K562 (cell line): ENCODE data around the gene UAP1. TPM values are rescaled to one million over a fixed set of nuclear protein-coding genes. Genes with fewer than 3 reads are reported as not detected.

Experiments
- ARID4B ChIP-seq: sonication (generic); formaldehyde crosslinking; IDR thresholded peaks from 2 replicates; pipeline ENCODE4 v1.8.0; 2022; ENCODE audit warnings: mild to moderate bottlenecking, missing genetic modification reagents
- BMI1 ChIP-seq: fragments of 150-350 bp; IDR thresholded peaks from 2 replicates; pipeline ENCODE4 v1.6.1; 2014; ENCODE audit warnings: low read length
- CBX5 ChIP-seq: IDR thresholded peaks from 2 replicates; pipeline ENCODE4 v1.6.1; 2014; ENCODE audit warnings: low read depth, borderline replicate concordance
- CREB3L1 ChIP-seq: fragments of 450-650 bp; IDR thresholded peaks from 2 replicates; pipeline ENCODE4 v1.6.1; 2014; ENCODE audit warnings: low read depth, mild to moderate bottlenecking, moderate library complexity, borderline replicate concordance
- MIER1 ChIP-seq: fragments of 450-650 bp; IDR thresholded peaks from 2 replicates; pipeline ENCODE4 v1.6.1; 2016; ENCODE audit warnings: antibody characterized with exemption, mild to moderate bottlenecking, low read depth
- PHB2 ChIP-seq: fragments of 450-650 bp; IDR thresholded peaks from 2 replicates; pipeline ENCODE4 v1.6.1; 2017; ENCODE audit warnings: low read depth
- ZNF79 ChIP-seq: fragments of 250-450 bp; sonication (Bioruptor Pico); IDR thresholded peaks from 2 replicates; pipeline ENCODE4 v1.4.0; 2020; ENCODE audit warnings: low read depth, mild to moderate bottlenecking, moderate library complexity
- polyA plus RNA-seq, 8 experiments: library from polyadenylated mRNA; depleted of rRNA in 4 of 8; stranded (reverse) in 5 of 8; unstranded in 3 of 8; fragments of >200 nt; fragmentation: Nextera tagmentation in 2 of 8; fragmentation: Illumina TruSeq in 1 of 8; extraction: Ambion mirVana in 2 of 8; extraction: Trizol in 1 of 8; gene quantifications; 2 replicates each; pipeline versions ENCODE4 v1.2.1 to v1.2.3, GENCODE V29; 2011 to 2014; ENCODE audit warnings: inconsistent platforms in 1 of 8, missing spikeins in 1 of 8
- total RNA-seq, 7 experiments: library from RNA; depleted of rRNA in 6 of 7; stranded (reverse); fragments of >200 nt in 6 of 7; fragmentation: Illumina TruSeq in 2 of 7; extraction: Trizol in 2 of 7; gene quantifications; 2 replicates each; pipeline versions ENCODE4 v1.2.1 to v1.2.3, GENCODE V29; 2011 to 2021; ENCODE audit warnings: low replicate concordance in 1 of 7

UAP1 gene
- total and polyA plus RNA-seq, 9 of the 15 experiments (the other 6 are each of a cell fraction or from before 2014, with no cell fraction given), result 182 to 317 (median 213) TPM

- TF ChIP-seq CREB3L1 (no peak), BMI1 (no peak), ZNF79 (CRISPR knock-in tag) (no peak), ARID4B (CRISPR knock-in tag) (no peak), CBX5 (no peak), PHB2 (no peak), MIER1 (no peak)
- TF ChIP-seq, all 486 proteins: peak for 0
Observed at GRCh38 chr1:162612606-162613400, 51.3 kb downstream of the UAP1 start (continued).
